ENCODE measurements around the gene VILL. TPM values are rescaled to one million over a fixed set of nuclear protein-coding genes. Genes with fewer than 3 reads are reported as not detected.
"Not testable (repeated sequence)": the region's sequence is repeated elsewhere in the genome, so short reads cannot be mapped to it uniquely, and the experiment has no call there.

VILL gene
- total RNA-seq, 4 donors from 2014 or later = 3.5 to 7.5 (median 5.2) TPM

DNA sequence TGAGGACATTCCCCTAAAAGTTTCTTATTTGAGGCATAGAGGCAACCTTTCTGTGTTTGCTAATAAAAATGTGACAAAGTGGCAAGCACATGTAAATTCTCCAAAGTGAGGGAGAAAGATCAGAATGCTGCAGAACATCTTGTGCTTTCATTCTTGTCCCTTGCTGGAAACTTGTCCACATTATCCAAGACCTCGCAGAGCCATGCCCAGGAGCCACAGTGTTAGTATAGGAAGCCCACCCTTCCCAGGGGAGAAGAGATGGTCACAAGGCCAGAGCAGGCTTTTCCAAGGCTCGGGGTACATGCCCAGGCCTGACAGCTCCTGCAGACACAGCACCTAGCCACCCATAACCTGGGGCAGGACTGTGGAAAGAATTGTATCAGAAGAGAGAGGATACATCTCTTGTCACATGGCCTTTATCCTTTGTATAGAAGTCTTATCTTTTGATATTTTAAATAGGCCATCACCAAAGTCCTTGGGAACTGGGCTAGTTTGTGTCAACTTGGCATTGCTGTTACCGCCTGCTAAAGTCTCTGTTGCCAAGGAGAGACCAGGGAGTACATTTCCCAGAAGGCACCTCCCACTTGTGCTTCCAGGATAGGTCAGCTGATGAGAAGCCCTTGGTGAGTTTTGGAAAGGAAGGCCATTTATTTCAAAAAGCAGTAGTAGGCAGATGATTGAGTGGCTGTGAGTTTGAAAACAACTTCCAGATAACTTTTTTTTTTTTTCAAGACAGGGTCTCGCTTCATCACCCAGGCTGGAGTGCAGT is 59.0 kb downstream of the VILL start:
- no peak overlapping the region for H3K27ac ChIP-seq
- H3K27me3 ChIP-seq = no peaks in the 10 kb centered on the region
- 82 to 100% methylated on average over 2 to 3 of the region's 4 CpGs for WGBS, 2 donors (ENCODE audit: low coverage in 1 of 2)
- TF ChIP-seq, protein P1, sequence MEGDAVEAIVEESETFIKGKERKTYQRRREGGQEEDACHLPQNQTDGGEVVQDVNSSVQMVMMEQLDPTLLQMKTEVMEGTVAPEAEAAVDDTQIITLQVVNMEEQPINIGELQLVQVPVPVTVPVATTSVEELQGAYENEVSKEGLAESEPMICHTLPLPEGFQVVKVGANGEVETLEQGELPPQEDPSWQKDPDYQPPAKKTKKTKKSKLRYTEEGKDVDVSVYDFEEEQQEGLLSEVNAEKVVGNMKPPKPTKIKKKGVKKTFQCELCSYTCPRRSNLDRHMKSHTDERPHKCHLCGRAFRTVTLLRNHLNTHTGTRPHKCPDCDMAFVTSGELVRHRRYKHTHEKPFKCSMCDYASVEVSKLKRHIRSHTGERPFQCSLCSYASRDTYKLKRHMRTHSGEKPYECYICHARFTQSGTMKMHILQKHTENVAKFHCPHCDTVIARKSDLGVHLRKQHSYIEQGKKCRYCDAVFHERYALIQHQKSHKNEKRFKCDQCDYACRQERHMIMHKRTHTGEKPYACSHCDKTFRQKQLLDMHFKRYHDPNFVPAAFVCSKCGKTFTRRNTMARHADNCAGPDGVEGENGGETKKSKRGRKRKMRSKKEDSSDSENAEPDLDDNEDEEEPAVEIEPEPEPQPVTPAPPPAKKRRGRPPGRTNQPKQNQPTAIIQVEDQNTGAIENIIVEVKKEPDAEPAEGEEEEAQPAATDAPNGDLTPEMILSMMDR (IDR thresholded peaks at IDR 0.05) = no peak
- TF ChIP-seq EP300 (IDR thresholded peaks at IDR 0.05) (no peak), POLR2AphosphoS5 (IDR thresholded peaks at IDR 0.05) (no peak), POLR2A (IDR thresholded peaks at IDR 0.05) (no peak)
- H3K4me1 ChIP-seq = no peaks in the 10 kb centered on the region
- H3K36me3 ChIP-seq = no peaks in the 10 kb centered on the region
- H3K9me3 ChIP-seq = no peaks in the 10 kb centered on the region
- no peak for ATAC-seq
- H3K4me3 ChIP-seq = no peak overlapping the region

DNA sequence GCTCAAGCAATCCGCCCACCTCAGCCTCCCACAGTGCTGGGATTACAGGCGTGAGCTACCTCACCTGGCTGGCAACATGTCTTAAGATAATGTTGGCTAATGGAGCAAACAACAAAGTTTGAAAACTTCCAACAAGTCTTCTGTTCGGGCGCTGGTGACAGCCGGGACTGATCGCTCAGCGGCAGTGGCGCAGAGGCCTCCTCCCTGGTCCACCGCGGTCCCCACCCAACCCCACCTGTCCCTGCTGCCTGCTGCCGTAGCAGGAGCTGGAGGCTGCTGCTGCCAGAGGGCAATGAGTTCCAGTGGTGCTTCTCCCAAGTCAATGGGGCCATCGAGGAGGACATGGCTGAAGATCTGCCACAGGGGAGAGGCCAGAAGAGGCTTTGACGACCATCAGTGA is 60.5 kb downstream of the VILL start:
- no peaks in the 10 kb centered on the region for H3K36me3 ChIP-seq
- no peaks in the 10 kb centered on the region for H3K4me1 ChIP-seq
- TF ChIP-seq POLR2AphosphoS5 (IDR thresholded peaks at IDR 0.05) (no peak), EP300 (IDR thresholded peaks at IDR 0.05) (no peak), POLR2A (IDR thresholded peaks at IDR 0.05) (no peak)
- TF ChIP-seq, protein P1 (IDR thresholded peaks at IDR 0.05) = no peak
- WGBS, 2 donors (ENCODE audit: low coverage in 1 of 2) = 77% methylated on average over 5 of the region's 13 CpGs; no CpG with 5 or more reads in 1 of the 2 donors
- no peak for ATAC-seq
- H3K4me3 ChIP-seq = no peak overlapping the region
- no peaks in the 10 kb centered on the region for H3K27me3 ChIP-seq
- no peaks in the 10 kb centered on the region for H3K9me3 ChIP-seq
- no peak overlapping the region for H3K27ac ChIP-seq

DNA sequence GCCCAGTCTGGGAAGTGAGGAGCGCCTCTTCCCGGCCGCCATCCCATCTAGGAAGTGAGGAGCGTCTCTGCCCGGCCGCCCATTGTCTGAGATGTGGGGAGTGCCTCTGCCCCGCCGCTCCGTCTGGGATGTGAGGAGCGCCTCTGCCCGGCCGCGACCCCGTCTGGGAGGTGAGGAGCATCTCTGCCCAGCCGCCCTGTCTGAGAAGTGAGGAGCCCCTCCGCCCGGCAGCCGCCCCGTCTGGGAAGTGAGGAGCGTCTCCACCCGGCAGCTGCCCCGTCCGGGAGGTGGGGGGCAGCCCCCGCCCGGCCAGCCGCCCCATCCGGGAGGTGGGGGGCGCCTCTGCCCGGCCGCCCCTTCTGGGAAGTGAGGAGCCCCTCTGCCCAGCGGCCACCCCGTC is 62.7 kb downstream of the VILL start:
- H3K36me3 ChIP-seq, H3K9me3 ChIP-seq, H3K4me3 ChIP-seq, H3K27me3 ChIP-seq, ATAC-seq, H3K4me1 ChIP-seq, H3K27ac ChIP-seq: not testable (repeated sequence)
- WGBS, 2 donors (ENCODE audit: low coverage in 1 of 2) = no CpG with 5 or more reads among the region's 32 CpGs

DNA sequence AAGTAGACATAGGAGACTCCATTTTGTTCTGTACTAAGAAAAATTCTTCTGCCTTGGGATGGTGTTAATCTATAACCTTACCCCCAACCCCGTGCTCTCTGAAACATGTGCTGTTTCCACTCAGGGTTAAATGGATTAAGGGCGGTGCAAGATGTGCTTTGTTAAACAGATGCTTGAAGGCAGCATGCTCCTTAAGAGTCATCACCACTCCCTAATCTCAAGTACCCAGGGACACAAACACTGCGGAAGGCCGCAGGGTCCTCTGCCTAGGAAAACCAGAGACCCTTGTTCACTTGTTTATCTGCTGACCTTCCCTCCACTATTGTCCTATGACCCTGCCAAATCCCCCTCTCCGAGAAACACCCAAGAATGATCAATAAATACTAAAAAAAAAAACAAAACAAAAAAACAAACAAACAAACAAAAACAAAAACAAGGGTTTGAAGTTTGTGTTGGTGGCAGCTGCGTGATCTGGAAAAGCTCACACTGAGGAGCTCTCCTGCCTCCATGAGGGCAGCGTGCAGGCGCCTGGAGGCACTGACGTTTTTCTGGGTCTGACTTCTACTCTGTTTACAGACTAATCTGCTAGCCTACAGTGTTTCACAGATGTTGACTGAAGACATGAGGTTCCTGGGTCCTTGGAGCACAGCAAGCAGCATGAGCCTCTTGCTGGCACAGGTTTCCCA is 63.4 kb downstream of the VILL start:
- H3K9me3 ChIP-seq, H3K27me3 ChIP-seq, H3K4me1 ChIP-seq, ATAC-seq, H3K36me3 ChIP-seq, H3K4me3 ChIP-seq, H3K27ac ChIP-seq: not testable (repeated sequence)
- WGBS, 2 donors (ENCODE audit: low coverage in 1 of 2) = 87 to 93% methylated on average over 2 to 5 of the region's 9 CpGs

DNA sequence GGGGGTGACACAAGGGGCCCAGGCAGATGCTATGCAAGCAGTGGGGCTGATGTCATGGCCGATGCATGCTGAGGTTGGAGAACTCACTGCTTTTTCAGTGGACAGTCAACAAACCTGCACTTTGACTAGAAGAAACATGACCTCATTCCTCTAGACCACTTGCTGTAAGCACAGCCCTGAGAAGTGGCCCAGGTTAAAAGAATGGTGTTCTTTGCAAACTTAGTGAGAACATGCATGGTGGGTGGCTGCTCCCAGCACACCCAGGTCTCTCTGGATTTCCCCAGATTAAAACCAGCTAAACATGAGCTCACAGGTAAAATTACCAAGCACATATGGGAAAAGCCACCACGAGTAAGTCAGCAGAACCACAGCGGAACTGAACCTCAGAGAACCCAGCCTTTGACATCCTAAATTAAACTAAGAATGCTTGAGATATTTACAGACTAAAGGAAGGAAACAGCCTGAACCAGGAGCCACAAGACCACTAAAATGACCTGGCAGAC is 64.0 kb downstream of the VILL start:
- Histone ChIP-seq H3K27me3 (no peaks in the 10 kb centered on the region), H3K4me3 (no peak overlapping the region), H3K9me3 (no peaks in the 10 kb centered on the region), H3K4me1 (no peaks in the 10 kb centered on the region), H3K27ac (no peak overlapping the region), H3K36me3 (no peaks in the 10 kb centered on the region)
- 43% methylated on average over 3 of the region's 3 CpGs; no CpG with 5 or more reads in 1 of the 2 donors for WGBS, 2 donors (ENCODE audit: low coverage in 1 of 2)
- no peak for ATAC-seq
- no peak for TF ChIP-seq POLR2A (IDR thresholded peaks at IDR 0.05)
- no peak for TF ChIP-seq POLR2AphosphoS5 (IDR thresholded peaks at IDR 0.05)
- no peak for TF ChIP-seq EP300 (IDR thresholded peaks at IDR 0.05)
- TF ChIP-seq, protein P1 (IDR thresholded peaks at IDR 0.05) = no peak

Small RNA genes lying within 50 kb of the gene (small RNA-seq; reads per million reads assigned to genes)
- 1.8 to 4.5 (median 3.9) reads per million in 4 donors for gene MIR26A1
- 0 reads per million in 4 donors for gene RF00019

Other genes with a start within 250 kb of the VILL start
- gene CTDSPL, start 128.9 kb upstream of the VILL start, total RNA-seq = 10 to 100 TPM; 33.4 to 72.6 (median 54.0) TPM
- 10 to 100 TPM; 25.4 to 29.8 (median 27.1) TPM for gene PLCD1, start 38.9 kb downstream of the VILL start, total RNA-seq
- under 1 TPM; 0.07 to 0.78 (median 0.16) TPM for gene DLEC1, start 48.4 kb downstream of the VILL start, total RNA-seq
- gene ACAA1, start 146.3 kb downstream of the VILL start, total RNA-seq = 10 to 100 TPM; 28.3 to 46.6 (median 41.2) TPM
- gene MYD88, start 147.9 kb downstream of the VILL start, total RNA-seq = 10 to 100 TPM; 18.5 to 36.8 (median 29.6) TPM
- gene OXSR1, start 174.8 kb downstream of the VILL start, total RNA-seq = 10 to 100 TPM; 29.5 to 41.0 (median 34.3) TPM

Data from gastroesophageal sphincter (tissue), 4 donors.